Fibroblast of pulmonary artery (primary cell): ENCODE results near the gene AHRR.

Experiments
- DNase-seq: peaks from one replicate; pipeline ENCODE4 v3.0.0-alpha.2; 2010; ENCODE audit warnings: low read depth
- H3K4me3 ChIP-seq: replicated peaks from 2 replicates; pipeline ENCODE4 v1.5.1; 2011; ENCODE audit warnings: low read depth, mild to moderate bottlenecking, control low read depth, low read length, moderate library complexity
- TF ChIP-seq, protein P1 (sequence below): IDR thresholded peaks from 2 replicates; pipeline ENCODE4 v1.5.1; 2011; ENCODE audit warnings: mild to moderate bottlenecking, control low read depth, low read length, inconsistent platforms; ENCODE audit errors: missing control alignments

Gene AHRR

DNA sequence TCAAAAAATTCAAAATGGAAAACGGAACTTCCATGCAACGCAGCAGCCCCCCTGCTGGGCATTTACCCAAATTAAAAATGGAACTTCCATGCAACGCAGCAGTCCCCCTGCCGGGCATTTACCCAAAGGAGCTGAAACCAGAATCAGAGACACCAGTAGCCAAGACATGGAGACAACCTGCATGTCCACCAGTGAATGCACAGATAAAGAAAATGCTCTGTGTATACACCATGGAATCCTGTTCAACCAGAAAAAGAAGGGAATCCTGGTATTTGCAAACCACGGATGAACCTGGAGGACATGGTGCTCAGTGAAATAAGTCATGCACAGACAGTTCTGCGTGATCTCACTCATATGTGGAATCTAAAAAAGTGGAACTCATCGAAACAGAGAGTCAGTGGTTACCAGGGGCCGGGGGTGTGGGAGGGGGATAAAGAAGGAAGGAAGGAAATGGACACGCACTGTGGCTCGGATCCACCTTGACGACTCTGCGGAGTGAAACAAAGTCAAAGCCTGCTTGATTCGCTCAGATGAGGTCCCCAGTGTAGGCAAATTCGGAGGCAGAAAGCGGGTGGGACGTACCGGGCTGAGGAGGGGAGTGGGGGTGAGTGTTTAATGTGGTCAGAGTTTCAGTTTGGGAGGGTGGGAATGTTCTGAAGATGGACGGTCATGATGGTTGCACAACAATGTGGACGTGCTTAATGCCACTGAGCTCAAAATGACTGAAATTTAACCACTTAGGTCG, 81.3 kb downstream of the AHRR start:
- TF ChIP-seq, protein P1, sequence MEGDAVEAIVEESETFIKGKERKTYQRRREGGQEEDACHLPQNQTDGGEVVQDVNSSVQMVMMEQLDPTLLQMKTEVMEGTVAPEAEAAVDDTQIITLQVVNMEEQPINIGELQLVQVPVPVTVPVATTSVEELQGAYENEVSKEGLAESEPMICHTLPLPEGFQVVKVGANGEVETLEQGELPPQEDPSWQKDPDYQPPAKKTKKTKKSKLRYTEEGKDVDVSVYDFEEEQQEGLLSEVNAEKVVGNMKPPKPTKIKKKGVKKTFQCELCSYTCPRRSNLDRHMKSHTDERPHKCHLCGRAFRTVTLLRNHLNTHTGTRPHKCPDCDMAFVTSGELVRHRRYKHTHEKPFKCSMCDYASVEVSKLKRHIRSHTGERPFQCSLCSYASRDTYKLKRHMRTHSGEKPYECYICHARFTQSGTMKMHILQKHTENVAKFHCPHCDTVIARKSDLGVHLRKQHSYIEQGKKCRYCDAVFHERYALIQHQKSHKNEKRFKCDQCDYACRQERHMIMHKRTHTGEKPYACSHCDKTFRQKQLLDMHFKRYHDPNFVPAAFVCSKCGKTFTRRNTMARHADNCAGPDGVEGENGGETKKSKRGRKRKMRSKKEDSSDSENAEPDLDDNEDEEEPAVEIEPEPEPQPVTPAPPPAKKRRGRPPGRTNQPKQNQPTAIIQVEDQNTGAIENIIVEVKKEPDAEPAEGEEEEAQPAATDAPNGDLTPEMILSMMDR: no peak
- DNase-seq: no peak
- H3K4me3 ChIP-seq: no peak overlapping the region

DNA sequence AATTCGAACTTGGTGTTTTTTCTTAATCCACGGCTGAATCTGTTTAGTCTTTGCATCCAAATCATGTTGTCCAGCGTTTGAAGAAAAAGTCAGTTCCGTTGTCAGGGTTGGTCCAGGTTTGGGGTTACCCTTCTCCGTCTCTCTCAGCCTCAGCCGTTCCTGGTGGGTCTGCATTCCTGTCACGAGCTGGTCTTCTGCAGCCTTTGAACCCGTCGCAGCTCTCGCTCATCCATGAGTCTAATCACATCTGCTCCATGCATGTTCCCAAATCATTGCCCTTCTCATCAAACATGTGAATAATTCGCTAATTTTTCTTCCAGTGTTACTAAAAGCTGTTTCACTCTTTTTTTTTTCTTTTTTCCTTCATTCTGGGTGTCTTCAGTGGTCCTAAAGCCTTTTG, 82.5 kb downstream of the AHRR start:
- TF ChIP-seq, protein P1: no peak
- no peak for DNase-seq
- no peak overlapping the region for H3K4me3 ChIP-seq

DNA sequence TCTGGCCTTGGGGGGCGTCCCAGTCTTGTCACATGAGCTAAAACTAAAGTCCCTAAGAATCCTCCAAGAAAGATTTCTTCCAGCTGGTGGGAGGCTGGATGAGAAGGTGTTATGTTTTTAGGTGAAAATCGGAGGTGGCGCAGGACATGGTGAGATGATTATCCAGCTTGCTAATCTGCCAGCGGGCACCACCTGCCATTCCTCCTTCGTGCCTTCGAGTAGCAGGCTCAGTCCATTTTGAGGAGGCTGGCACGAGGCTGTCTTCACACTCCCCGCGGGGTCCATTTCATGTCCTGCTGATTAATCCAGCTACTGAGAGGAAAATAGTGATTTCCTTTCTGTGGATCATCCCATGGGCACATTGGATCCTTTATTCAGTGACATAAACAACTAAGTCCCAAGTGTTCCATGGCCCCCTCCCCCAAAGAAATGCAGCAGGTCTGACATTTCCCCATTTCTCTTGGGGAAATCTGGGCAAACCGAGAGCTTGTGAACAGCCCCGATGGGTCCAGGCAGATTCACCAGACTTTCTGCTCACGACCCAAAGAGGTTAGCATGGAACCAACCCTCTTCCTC, 83.2 kb downstream of the AHRR start:
- TF ChIP-seq, protein P1: no peak
- H3K4me3 ChIP-seq: no peak overlapping the region
- DNase-seq: no peak

DNA sequence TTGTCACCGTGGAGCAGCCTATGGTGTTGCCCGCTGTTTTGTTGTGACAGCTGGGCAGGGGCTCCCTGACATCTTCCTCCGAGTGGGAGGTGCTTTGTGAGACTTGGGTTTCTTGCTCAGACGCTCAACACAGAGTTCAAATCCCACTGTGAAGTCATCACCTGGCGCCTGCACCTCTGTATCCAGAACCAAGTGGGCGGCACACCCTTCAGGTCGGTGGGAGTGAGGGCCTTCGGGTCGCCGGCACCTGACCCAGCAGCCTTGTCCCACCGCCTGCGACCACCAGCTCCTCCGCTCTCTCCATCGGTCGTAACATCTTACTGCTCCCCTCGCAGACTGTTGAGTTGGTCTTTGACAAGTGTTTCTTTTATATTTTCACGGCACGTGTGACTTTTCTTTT, 83.9 kb downstream of the AHRR start:
- DNase-seq: no peak
- TF ChIP-seq, protein P1: no peak

DNA sequence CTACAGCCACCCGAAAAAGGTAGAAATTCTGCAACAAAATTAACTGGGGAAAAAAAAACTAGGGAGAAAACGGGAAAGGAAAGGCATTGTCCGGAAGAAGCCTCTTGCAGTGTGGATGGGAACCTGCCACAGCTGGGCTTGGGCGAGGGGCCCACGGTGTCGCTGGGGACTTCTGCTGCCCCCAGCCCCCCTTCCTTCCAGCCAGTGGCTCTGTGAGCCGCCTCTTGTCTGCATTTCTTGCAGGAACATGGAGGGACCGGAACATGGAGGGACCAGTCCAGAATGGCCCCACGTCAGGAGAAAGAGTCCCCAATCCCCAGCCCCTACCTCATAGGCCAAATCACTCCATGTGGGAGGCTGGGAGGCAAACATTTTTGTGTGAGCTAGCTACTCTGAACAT, 84.5 kb downstream of the AHRR start:
- TF ChIP-seq, protein P1: no peak
- H3K4me3 ChIP-seq: no peak overlapping the region
- no peak for DNase-seq

More for the DNA sequence above, 83.9 kb downstream of the AHRR start:
- H3K4me3 ChIP-seq: no peak overlapping the region

DNA sequence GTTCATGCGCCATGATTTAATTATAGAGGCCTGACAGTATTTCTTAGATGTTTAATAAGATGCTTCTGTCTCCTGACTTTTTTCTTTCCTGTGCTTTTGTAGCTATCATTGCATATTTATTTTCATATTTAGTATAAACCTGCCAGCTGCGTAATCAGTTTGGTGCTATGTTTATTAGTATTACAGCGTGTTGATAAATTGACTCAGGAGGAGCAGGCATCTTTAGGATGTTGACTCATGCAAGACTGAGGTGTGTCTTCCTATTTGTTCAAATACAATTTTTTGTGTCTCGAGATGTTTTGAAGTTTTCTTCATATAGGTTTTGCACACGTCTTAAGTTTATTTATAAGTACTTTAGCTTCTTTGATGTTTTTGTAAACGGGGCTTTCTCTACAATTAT, 85.5 kb downstream of the AHRR start:
- TF ChIP-seq, protein P1: no peak
- DNase-seq: no peak
- no peak overlapping the region for H3K4me3 ChIP-seq
